ENCODE data around the gene ANAPC4.
A peak's percentile ranks its signal among the peaks of the same experiment; 100 is the strongest.
"Not testable (repeated sequence)": the region's sequence is repeated elsewhere in the genome, so short reads cannot be mapped to it uniquely, and the experiment has no call there.

ANAPC4 gene

GRCh38 chr4:25376754-25377571 is at the start of gene ANAPC4:
ANAPC4 (plus strand) TSS chr4:25377263; CDS start chr4:25377428, 165 bp downstream.
- DNase-seq (ENCODE audit: low read depth, low spot score): peak; percentile 98

DNA sequence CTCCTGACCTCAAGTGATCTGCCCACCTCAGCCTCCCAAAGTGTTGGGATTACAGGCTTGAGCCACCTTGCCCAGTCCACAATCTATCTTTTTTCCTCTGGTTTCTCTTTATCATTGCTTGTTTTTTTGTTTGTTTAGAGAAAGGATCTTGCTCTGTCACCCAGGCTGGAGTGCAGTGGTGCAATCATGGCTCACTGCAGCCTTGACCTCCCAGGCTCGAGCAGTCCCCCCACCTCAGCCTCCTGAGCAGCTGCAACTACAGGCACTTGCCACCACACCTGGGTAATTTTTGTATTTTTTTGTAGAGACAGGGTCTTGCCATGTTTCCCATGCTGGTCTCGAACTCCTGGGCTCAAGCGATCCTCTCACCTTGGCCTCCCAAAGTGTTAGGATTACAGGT is 48.6 kb upstream of the ANAPC4 start:
- DNase-seq (ENCODE audit: low read depth, low spot score): not testable (repeated sequence)

- no peak for DNase-seq (ENCODE audit: low read depth, low spot score)
These were observed 46.7 kb upstream of the ANAPC4 start for GRCh38 chr4:25330335-25330734.

DNA sequence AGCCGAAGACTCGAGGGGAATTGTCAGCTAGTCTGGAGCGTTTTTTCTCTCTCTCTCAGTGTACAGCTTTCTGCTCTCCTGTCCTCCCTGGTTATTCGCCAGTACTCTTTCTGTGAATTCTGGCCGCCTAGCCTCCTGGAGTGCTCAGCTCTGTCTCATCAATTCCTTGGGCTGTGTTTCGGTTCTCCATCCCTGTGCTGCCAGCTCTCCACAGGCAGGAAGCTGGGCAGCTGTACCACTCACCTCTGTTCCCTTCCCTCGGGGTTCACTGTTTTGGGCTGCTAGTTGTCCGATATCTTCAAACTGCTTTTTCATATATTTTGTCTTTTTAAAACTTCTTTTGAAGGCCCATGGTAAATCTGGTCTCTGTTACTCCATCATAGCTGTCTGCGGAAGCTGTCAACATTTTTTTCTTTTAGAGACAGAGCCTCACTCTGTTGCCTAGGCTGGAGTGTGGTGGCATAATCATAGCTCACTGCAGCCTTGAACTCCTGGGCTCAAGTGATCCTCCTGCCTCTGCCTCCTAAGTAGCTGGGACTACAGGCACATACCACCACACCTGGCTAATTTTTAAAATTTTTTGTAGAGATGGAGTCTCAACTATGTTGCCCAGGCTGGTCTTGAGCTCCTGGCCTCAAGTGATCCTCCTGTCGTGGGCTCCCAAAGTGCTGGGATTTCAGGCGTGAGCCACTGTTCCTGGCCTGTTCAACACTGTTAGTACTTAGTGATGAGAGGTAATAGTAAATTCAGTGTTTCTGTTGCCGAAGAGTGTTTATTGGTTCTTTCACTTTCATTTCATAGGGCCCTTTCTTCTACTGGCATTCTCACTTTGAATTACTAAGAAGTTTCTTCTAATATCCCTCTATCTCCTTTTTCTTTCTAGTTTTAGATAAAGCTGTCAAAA is 45.9 kb upstream of the ANAPC4 start:
- DNase-seq (ENCODE audit: low read depth, low spot score): no peak

DNA sequence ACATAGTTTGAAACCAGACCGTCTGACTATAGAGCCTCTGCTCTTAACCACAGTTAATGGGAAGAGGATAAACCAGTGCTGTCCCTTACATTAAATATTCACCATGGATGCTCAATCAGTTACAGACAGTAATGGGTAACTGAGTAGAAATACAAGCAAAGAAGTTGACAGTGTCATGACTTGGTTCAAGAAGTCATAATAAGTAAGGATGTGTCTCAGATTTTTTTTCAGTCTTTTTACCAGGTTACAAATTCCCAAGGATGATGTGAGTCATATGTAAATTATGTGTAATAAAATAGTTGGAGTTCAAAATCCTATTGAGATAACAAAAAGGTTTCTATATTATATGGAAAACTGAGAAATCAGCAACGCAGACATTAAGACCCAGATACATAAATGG is 33.4 kb upstream of the ANAPC4 start:
- DNase-seq (ENCODE audit: low read depth, low spot score): no peak

DNA sequence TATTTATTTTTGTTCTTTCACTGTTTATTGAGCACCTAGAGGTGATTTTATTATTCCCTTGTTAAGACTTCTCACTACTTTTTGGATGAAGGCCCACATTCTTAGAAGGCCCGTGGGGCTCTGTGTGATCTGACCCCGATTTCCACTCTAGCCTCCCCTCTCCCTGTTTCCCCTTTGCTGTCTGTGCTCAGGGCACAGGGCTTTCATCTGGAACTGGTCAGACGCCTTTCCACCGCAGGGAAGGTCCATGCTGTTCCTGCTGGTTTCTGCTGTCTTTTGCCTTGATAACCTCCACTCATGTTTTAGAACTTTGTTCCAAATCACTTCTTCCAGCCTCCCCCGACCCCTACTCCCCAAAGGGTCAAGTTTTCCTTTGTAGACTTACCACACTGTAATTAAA is 31.3 kb upstream of the ANAPC4 start:
- no peak for DNase-seq (ENCODE audit: low read depth, low spot score)

GRCh38 chr4:25346913-25347312 is 30.1 kb upstream of the ANAPC4 start:
- no peak for DNase-seq (ENCODE audit: low read depth, low spot score)

DNA sequence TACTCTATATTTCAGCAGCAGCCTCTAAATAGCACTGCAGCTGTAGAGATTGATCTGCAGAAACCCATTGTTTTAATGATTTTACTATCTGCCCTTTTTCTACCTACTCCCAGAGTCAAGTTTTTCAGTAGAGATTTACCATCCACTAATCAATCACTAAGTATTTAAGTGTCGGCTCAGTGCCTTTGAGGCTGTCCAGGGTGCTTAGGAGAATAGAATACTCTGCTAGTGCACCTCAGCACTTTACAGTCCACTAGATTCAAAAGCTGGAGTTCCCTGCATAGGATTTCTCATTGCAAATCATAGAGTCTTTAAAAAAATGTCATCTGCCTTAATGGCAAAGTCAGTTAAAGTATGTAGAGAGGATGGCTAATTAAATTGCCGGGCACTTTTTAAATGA is 29.6 kb upstream of the ANAPC4 start:
- DNase-seq (ENCODE audit: low read depth, low spot score): no peak

- DNase-seq (ENCODE audit: low read depth, low spot score): no peak
These were observed 29.1 kb upstream of the ANAPC4 start for GRCh38 chr4:25347971-25348370.

GRCh38 chr4:25350561-25350960 is 26.5 kb upstream of the ANAPC4 start:
- DNase-seq (ENCODE audit: low read depth, low spot score): no peak

- no peak for DNase-seq (ENCODE audit: low read depth, low spot score)
These were observed 25.2 kb upstream of the ANAPC4 start for GRCh38 chr4:25351777-25352416.

DNA sequence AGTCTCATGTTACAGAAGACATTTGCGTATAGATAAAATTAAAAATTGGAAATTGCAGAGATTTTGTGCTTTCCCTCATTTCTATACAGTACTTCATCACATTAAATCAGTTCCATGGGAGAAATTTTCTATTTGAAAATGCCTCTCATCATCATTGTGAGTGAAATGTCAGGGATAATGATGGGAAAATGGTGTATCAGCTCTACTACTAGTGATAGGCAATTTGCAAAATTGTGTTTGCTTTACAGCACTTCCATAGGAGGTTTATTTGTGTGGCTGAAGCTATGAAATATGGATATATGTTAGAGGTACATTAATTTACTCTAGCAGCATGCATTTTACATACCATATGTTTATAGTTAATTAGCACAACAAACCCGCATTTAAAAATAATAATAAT is 21.0 kb upstream of the ANAPC4 start:
- DNase-seq (ENCODE audit: low read depth, low spot score): no peak

- DNase-seq (ENCODE audit: low read depth, low spot score): no peak
These were observed 18.4 kb upstream of the ANAPC4 start for GRCh38 chr4:25358515-25359275.

GRCh38 chr4:25361253-25361652 is 15.8 kb upstream of the ANAPC4 start:
- no peak for DNase-seq (ENCODE audit: low read depth, low spot score)

DNA sequence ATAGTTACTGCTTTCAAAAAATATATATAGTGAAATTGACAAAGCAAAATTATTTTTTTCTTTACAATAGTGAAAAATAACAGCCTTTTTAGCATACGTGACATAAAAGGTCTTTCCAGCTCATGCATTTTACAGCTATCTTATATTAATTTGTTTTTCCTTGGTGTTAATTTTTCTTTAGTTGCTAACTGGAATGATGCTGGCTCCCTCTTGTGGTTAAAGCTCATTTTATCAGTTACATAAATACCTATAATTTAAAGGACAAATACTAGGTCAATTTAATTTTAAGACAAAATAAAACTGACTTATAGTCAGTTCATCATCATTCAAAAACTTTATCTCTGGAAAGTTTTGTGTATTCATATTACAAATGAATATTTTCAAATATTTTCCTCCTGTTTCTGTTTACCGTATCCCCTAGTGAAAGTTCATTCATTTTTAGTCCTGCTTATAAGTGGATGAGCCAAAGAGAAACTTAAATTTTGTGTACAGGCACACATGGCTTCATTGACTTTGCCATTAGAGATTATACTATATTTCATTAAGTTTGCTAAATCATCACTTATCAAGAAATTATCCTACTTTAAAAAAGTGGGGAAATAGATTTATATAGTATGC is 9.9 kb upstream of the ANAPC4 start:
- DNase-seq (ENCODE audit: low read depth, low spot score): no peak

- DNase-seq (ENCODE audit: low read depth, low spot score): no peak
These were observed 9.2 kb upstream of the ANAPC4 start for GRCh38 chr4:25367877-25368276.

GRCh38 chr4:25368315-25368714 is 8.7 kb upstream of the ANAPC4 start:
- DNase-seq (ENCODE audit: low read depth, low spot score): no peak

DNA sequence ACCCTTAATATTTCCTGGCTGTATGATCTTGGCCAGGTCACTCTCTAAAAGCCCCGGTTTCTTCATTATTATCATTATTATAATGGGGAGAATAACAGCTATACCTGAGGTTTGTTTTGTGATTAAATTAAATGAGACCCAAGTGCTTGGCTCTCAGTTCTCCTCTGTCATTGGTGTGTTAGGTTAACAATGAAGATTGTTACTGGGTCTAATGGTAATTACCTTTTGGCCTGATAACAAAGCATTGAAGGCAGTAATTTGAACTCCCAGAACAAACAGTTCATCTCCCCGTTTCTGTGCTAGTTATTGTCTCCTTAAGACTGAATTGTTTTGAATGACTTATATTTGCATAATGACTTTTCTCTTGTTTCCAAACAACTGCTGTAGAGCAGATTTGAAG is 6.8 kb upstream of the ANAPC4 start:
- DNase-seq (ENCODE audit: low read depth, low spot score): no peak

DNA sequence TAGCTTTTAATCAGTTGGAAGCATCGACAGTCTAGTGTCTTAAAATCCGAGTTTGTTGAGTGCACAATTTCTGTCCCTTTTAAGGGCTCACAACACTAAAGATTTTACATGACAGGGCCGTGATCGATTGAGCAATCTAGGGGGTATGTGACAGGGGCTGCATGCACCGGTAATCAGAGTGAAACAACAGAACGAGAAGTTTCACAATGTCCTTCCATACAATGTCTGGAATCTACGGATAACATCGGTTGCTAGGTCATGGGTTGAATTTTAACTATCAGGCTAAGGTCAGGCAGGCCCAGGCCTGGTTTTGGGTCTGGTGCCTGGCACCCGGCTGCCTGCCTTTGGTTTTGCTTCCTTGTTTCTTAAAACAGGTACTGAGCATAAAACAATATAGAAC is 4.5 kb upstream of the ANAPC4 start:
- DNase-seq (ENCODE audit: low read depth, low spot score): not testable (repeated sequence)

DNA sequence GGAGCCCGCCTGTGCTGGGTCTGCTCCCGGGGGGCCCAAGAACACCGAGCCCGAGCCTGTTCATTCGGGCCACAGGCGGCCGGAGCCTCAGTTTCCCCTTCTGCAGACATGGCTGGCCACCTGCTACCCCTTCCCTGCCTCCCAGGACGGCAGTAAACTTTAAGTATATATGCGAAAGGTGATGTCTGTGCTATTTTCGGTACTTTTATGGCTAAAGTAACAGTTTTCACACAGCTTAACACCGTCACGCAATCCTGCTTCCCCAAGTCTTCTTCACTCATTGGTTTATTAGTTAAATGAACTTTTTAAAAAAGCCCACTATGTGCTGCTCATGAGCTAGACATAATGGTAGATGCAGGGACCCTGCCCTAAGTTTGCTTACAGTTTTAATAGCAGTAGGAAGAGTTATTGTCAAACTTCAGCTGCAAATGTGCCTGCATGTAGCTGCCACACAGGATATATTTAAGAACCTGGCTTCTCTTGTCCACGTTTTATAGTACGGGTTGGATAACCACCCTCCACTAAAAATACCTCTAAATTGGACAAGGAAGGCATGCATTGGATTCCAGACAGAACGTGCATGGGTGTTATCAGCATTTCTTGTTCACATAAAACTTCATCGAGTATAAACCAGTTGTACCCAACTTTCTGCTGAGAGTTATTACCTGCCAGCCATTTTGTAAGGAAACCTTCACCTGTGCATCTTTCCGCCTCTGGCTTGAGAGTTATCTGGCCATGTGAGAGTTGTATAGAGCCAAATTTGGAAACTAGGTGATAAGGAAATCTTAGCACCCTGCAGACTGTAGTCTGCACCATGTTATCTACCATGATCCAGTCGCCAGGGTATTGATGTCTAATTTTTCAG is 741 bp downstream of the ANAPC4 start:
- DNase-seq (ENCODE audit: low read depth, low spot score): no peak

Data from activated naive CD8-positive, alpha-beta T cell treated with anti-CD3 and anti-CD28 coated beads, Interleukin-2, amount 50 U/mL, for 16 hours (primary cell).